Pancreas (tissue), 10 donors: ENCODE results near the gene GLIPR1L2. TPM values are rescaled to one million over a fixed set of nuclear protein-coding genes. Genes with fewer than 3 reads are reported as not detected.

ENCODE experiments used
- ATAC-seq, 4 donors: fragments of 200-7000 bp; cut with Tn5 transposase; one replicate each; pipeline versions ENCODE4 v1.8.0 to v1.9.1; 2020; ENCODE audit warnings: mild to moderate bottlenecking in 4 of 4, moderate library complexity in 4 of 4
- DNase-seq, 6 donors: peaks; one replicate each; pipeline ENCODE4 v3.0.0-alpha.2; 2020
- FAIRE-seq: peaks from 2 replicates; lab custom pipeline; 2012; peaks lifted over from hg19 to GRCh38; lab: Jason Lieb, UNC
- H3K27ac ChIP-seq, 4 donors: fragments of 200-600 bp; sonication (generic); 1 replicate in 3 of 4; 2 replicates in 1 of 4; pipeline versions ENCODE4 v1.5.0 to v1.8.0; 2020
- H3K27me3 ChIP-seq, 4 donors: fragments of 200-600 bp; one replicate each; pipeline ENCODE4 v1.8.0; 2021
- H3K36me3 ChIP-seq, 3 donors: fragments of 200-600 bp; sonication (generic) in 1 of 3; one replicate each; pipeline versions ENCODE4 v1.5.0 to v1.8.0; 2020 to 2021
- H3K4me1 ChIP-seq, 3 donors: fragments of 200-600 bp; one replicate each; pipeline ENCODE4 v1.8.0; 2021
- H3K4me3 ChIP-seq, 4 donors: fragments of 200-600 bp; sonication (generic) in 2 of 4; one replicate each; pipeline versions ENCODE4 v1.5.0 to v1.8.0; 2020 to 2021
- H3K9me3 ChIP-seq, 4 donors: fragments of 200-600 bp; one replicate each; pipeline ENCODE4 v1.8.0; 2021
- CTCF ChIP-seq, 4 donors: fragments of 200-600 bp; sonication (generic) in 3 of 4; IDR thresholded peaks; one replicate each; pipeline versions ENCODE4 v1.5.0 to v1.8.0; 2021; ENCODE audit warnings: antibody characterized with exemption in 4 of 4
- WGBS, 2 donors: extraction: QIAGEN DNeasy Blood & Tissue Kit; methylation state at CpG; one replicate each; pipeline ENCODE4 v1.1.7; 2013; 5-methylcytosine and 5-hydroxymethylcytosine counted together
- intact Hi-C, 3 donors: fragments of 100-400 bp; cut with DNase I; formaldehyde crosslinking; loops; one replicate each; pipeline versions ENCODE4 v1.11.1 to v1.14.2; 2022
- polyA plus RNA-seq, 2 donors: library from polyadenylated mRNA; stranded (reverse); fragments of 200-250 nt; gene quantifications; one replicate each; pipeline ENCODE4 v1.2.3, GENCODE V29; 2013
- total RNA-seq, 6 donors: library from RNA; stranded (reverse); fragmentation: NEBNext Ultra II Directional in 4 of 6; extraction: Animal tissue kit (Norgen Biotek cat#: 25700) in 4 of 6; gene quantifications; one replicate each; pipeline versions ENCODE4 v1.2.1 to v1.2.4, GENCODE V29; 2021 to 2023
- donor health status: healthy with polysubstance abuse.
- donor health status: DM: no; HTN: no; CAD: no; lungs with moderate emphysema.
- donor health status: DM: no; HTN: no; CAD: no.
- donor health status: control.
- donor health status: control.
- donor health status: Bipolar disorder and iron deficiency.
- donor health status: DM: yes; HTN: yes; CAD: no.
- donor health status: DM: no; HTN: no; CAD: no.
- donor health status: DM: no; HTN: no; CAD: no.
- donor health status: DM: yes; HTN: yes; CAD: no.

Gene GLIPR1L2
- total and polyA plus RNA-seq, 8 donors = 0.33 to 1.2 (median 0.47) TPM; not detected in 1

GRCh38 chr12:75471902-75472890 lies 81.3 kb downstream of the GLIPR1L2 start:
- TF ChIP-seq CTCF (IDR thresholded peaks at IDR 0.05) = no peak
- DNase-seq (no peak), FAIRE-seq (no peak), ATAC-seq (peak in 1 of 4 donors; percentile 62)
- intact Hi-C loops = no loop called here
- Histone ChIP-seq H3K36me3 (no peaks in the 10 kb centered on the region), H3K4me1 (no peaks in the 10 kb centered on the region), H3K9me3 (no peaks in the 10 kb centered on the region), H3K27ac (no peak overlapping the region), H3K27me3 (no peaks in the 10 kb centered on the region), H3K4me3 (no peak overlapping the region)
- 71 to 83% methylated on average over 6 of the region's 6 CpGs for WGBS, 2 donors

GRCh38 chr12:75474116-75474515 lies 83.2 kb downstream of the GLIPR1L2 start:
- FAIRE-seq = no peak

DNA sequence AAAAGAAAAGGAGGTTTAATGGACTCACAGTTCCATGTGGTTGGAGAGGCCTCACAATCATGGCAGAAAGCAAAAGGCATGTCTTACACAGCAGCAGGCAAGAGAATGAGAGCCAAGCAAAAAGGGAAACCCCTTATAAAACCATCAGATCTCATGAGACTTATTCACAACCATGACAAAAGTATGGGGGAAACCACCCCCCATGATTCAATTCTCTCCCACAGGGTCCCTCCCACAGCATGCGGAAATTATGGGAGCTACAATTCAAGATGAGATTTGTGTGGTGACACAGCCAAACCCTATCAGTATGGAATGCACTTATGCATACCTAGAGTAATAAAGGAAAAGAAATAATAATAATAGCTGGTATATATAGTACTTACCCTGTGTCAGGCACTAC lies 85.2 kb downstream of the GLIPR1L2 start:
- WGBS, 2 donors = 90 to 95% methylated on average over 1 of the region's 1 CpG
- FAIRE-seq = no peak
- no peak for ATAC-seq
- intact Hi-C loops = no loop called here
- H3K4me3 ChIP-seq = no peak overlapping the region
- H3K27ac ChIP-seq = no peak overlapping the region
- no peak for TF ChIP-seq CTCF (IDR thresholded peaks at IDR 0.05)
- H3K4me1 ChIP-seq = no peaks in the 10 kb centered on the region
- H3K36me3 ChIP-seq = no peaks in the 10 kb centered on the region
- DNase-seq = no peak
- H3K27me3 ChIP-seq = no peaks in the 10 kb centered on the region
- no peaks in the 10 kb centered on the region for H3K9me3 ChIP-seq

More at GRCh38 chr12:75474116-75474515, 83.2 kb downstream of the GLIPR1L2 start:
- no peak for DNase-seq
- no peak for ATAC-seq
- no peak overlapping the region for H3K27ac ChIP-seq
- no peak for TF ChIP-seq CTCF (IDR thresholded peaks at IDR 0.05)
- 40 to 54% methylated on average over 2 of the region's 2 CpGs for whole genome bisulfite sequencing, 2 donors
- no peaks in the 10 kb centered on the region for H3K27me3 ChIP-seq
- H3K4me1 ChIP-seq = no peaks in the 10 kb centered on the region
- no peaks in the 10 kb centered on the region for H3K36me3 ChIP-seq
- no peak overlapping the region for H3K4me3 ChIP-seq
- no peaks in the 10 kb centered on the region for H3K9me3 ChIP-seq
- intact Hi-C loops = no loop called here

DNA sequence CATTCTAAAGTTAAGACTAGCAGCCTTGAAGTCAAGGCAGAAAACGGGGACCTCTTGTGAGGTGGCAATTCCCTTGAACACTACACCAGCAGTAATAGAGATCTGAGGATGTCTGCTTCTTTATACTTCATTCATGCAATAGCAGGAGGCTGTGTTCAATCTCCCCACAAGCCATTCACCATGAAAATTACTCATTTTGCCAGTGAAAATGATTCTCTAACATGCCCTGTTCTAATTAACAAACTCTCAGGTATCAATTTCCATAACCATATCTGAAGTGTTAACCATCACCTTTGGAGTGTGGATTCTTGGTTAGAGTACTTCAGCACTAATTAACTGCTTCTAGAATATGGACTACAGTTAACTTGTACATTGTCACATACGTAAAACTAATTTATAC lies 86.2 kb downstream of the GLIPR1L2 start:
- Histone ChIP-seq H3K9me3 (no peaks in the 10 kb centered on the region), H3K4me1 (no peaks in the 10 kb centered on the region), H3K27me3 (no peaks in the 10 kb centered on the region), H3K36me3 (no peaks in the 10 kb centered on the region), H3K4me3 (no peak overlapping the region), H3K27ac (no peak overlapping the region)
- intact Hi-C loops = no loop called here
- TF ChIP-seq CTCF (IDR thresholded peaks at IDR 0.05) = no peak
- FAIRE-seq (no peak), DNase-seq (no peak), ATAC-seq (no peak)
- WGBS, 2 donors = 60 to 62% methylated on average over 2 of the region's 2 CpGs
